Measurements from ENCODE around the gene CHDH. TPM values are rescaled to one million over a fixed set of nuclear protein-coding genes. Genes with fewer than 3 reads are reported as not detected.
A peak's percentile ranks its signal among the peaks of the same experiment; 100 is the strongest.

The CHDH gene
- total and polyA plus RNA-seq, 9 donors = 0.75 to 1.3 (median 1.1) TPM

GRCh38 chr3:53824795-53825194, 21.4 kb downstream of the CHDH start:
- Histone ChIP-seq H3K27ac (ENCODE audit: low read length) (no peak overlapping the region), H3K36me3 (ENCODE audit: control insufficient read depth, insufficient read depth, low read length) (no peaks in the 10 kb centered on the region), H3K4me1 (ENCODE audit: control insufficient read depth, insufficient read depth, low read length) (peaks cover 25% of the 10 kb centered on the region), H3K9me3 (replicated peaks; ENCODE audit: control insufficient read depth, low read depth, low read length) (no peaks in the 10 kb centered on the region), H3K4me3 (ENCODE audit: low read length) (no peak overlapping the region), H3K27me3 (ENCODE audit: control insufficient read depth, insufficient read depth, low read length) (no peaks in the 10 kb centered on the region)
- DNase-seq = no peak
- 78% methylated on average over 1 of the region's 4 CpGs for WGBS (ENCODE audit: insufficient coverage)

- H3K36me3 ChIP-seq (ENCODE audit: control insufficient read depth, insufficient read depth, low read length) = no peaks in the 10 kb centered on the region
- WGBS (ENCODE audit: insufficient coverage) = 35% methylated on average over 5 of the region's 10 CpGs
- H3K4me1 ChIP-seq (ENCODE audit: control insufficient read depth, insufficient read depth, low read length) = peaks cover 28% of the 10 kb centered on the region
- DNase-seq = no peak
- no peak overlapping the region for H3K4me3 ChIP-seq (ENCODE audit: low read length)
- no peaks in the 10 kb centered on the region for H3K9me3 ChIP-seq (replicated peaks; ENCODE audit: control insufficient read depth, low read depth, low read length)
- H3K27me3 ChIP-seq (ENCODE audit: control insufficient read depth, insufficient read depth, low read length) = no peaks in the 10 kb centered on the region
- no peak overlapping the region for H3K27ac ChIP-seq (ENCODE audit: low read length)
Observed at GRCh38 chr3:53823956-53824657, 22.1 kb downstream of the CHDH start.

- WGBS (ENCODE audit: insufficient coverage) = 96% methylated on average over 66 of the region's 67 CpGs
Observed at GRCh38 chr3:53823026-53823955, 22.9 kb downstream of the CHDH start.

GRCh38 chr3:53822331-53822741, 23.9 kb downstream of the CHDH start:
- Histone ChIP-seq H3K4me3 (ENCODE audit: low read length) (no peak overlapping the region), H3K9me3 (replicated peaks; ENCODE audit: control insufficient read depth, low read depth, low read length) (no peaks in the 10 kb centered on the region), H3K27me3 (ENCODE audit: control insufficient read depth, insufficient read depth, low read length) (no peaks in the 10 kb centered on the region), H3K4me1 (ENCODE audit: control insufficient read depth, insufficient read depth, low read length) (peaks cover 28% of the 10 kb centered on the region), H3K36me3 (ENCODE audit: control insufficient read depth, insufficient read depth, low read length) (no peaks in the 10 kb centered on the region), H3K27ac (ENCODE audit: low read length) (no peak overlapping the region)
- WGBS (ENCODE audit: insufficient coverage) = 93% methylated on average over 12 of the region's 14 CpGs
- no peak for DNase-seq

More at GRCh38 chr3:53823026-53823955, 22.9 kb downstream of the CHDH start:
- DNase-seq = no peak
- Histone ChIP-seq H3K4me3 (ENCODE audit: low read length) (no peak overlapping the region), H3K27me3 (ENCODE audit: control insufficient read depth, insufficient read depth, low read length) (no peaks in the 10 kb centered on the region), H3K36me3 (ENCODE audit: control insufficient read depth, insufficient read depth, low read length) (no peaks in the 10 kb centered on the region), H3K9me3 (replicated peaks; ENCODE audit: control insufficient read depth, low read depth, low read length) (no peaks in the 10 kb centered on the region), H3K4me1 (ENCODE audit: control insufficient read depth, insufficient read depth, low read length) (peaks cover 28% of the 10 kb centered on the region), H3K27ac (ENCODE audit: low read length) (no peak overlapping the region)

- Histone ChIP-seq H3K4me3 (ENCODE audit: low read length) (no peak overlapping the region), H3K27me3 (ENCODE audit: control insufficient read depth, insufficient read depth, low read length) (no peaks in the 10 kb centered on the region), H3K9me3 (replicated peaks; ENCODE audit: control insufficient read depth, low read depth, low read length) (no peaks in the 10 kb centered on the region), H3K27ac (ENCODE audit: low read length) (peak overlapping the region; percentile 20), H3K36me3 (ENCODE audit: control insufficient read depth, insufficient read depth, low read length) (no peaks in the 10 kb centered on the region), H3K4me1 (ENCODE audit: control insufficient read depth, insufficient read depth, low read length) (peaks cover 28% of the 10 kb centered on the region)
- WGBS (ENCODE audit: insufficient coverage) = 56% methylated on average over 1 of the region's 5 CpGs
- DNase-seq = peak; percentile 33
Observed at GRCh38 chr3:53821631-53822121, 24.5 kb downstream of the CHDH start.

- no peaks in the 10 kb centered on the region for H3K36me3 ChIP-seq (ENCODE audit: control insufficient read depth, insufficient read depth, low read length)
- H3K27me3 ChIP-seq (ENCODE audit: control insufficient read depth, insufficient read depth, low read length) = no peaks in the 10 kb centered on the region
- WGBS (ENCODE audit: insufficient coverage) = 80% methylated on average over 18 of the region's 21 CpGs
- peaks cover 28% of the 10 kb centered on the region for H3K4me1 ChIP-seq (ENCODE audit: control insufficient read depth, insufficient read depth, low read length)
- H3K27ac ChIP-seq (ENCODE audit: low read length) = peak overlapping the region; percentile 20
- peak; percentile 79 for DNase-seq
- no peaks in the 10 kb centered on the region for H3K9me3 ChIP-seq (replicated peaks; ENCODE audit: control insufficient read depth, low read depth, low read length)
- H3K4me3 ChIP-seq (ENCODE audit: low read length) = no peak overlapping the region
Observed at GRCh38 chr3:53820756-53821580, 25.3 kb downstream of the CHDH start.

- H3K36me3 ChIP-seq (ENCODE audit: control insufficient read depth, insufficient read depth, low read length) = no peaks in the 10 kb centered on the region
- 94% methylated on average over 4 of the region's 5 CpGs for WGBS (ENCODE audit: insufficient coverage)
Observed at GRCh38 chr3:53820084-53820483, 26.1 kb downstream of the CHDH start.

GRCh38 chr3:53819163-53819868, 26.9 kb downstream of the CHDH start:
- no peak for DNase-seq
- H3K4me3 ChIP-seq (ENCODE audit: low read length) = no peak overlapping the region
- H3K36me3 ChIP-seq (ENCODE audit: control insufficient read depth, insufficient read depth, low read length) = no peaks in the 10 kb centered on the region
- 87% methylated on average over 12 of the region's 14 CpGs for WGBS (ENCODE audit: insufficient coverage)
- peaks cover 28% of the 10 kb centered on the region for H3K4me1 ChIP-seq (ENCODE audit: control insufficient read depth, insufficient read depth, low read length)
- H3K27ac ChIP-seq (ENCODE audit: low read length) = no peak overlapping the region
- no peaks in the 10 kb centered on the region for H3K27me3 ChIP-seq (ENCODE audit: control insufficient read depth, insufficient read depth, low read length)
- no peaks in the 10 kb centered on the region for H3K9me3 ChIP-seq (replicated peaks; ENCODE audit: control insufficient read depth, low read depth, low read length)

More at GRCh38 chr3:53820084-53820483, 26.1 kb downstream of the CHDH start:
- Histone ChIP-seq H3K9me3 (replicated peaks; ENCODE audit: control insufficient read depth, low read depth, low read length) (no peaks in the 10 kb centered on the region), H3K4me1 (ENCODE audit: control insufficient read depth, insufficient read depth, low read length) (peaks cover 28% of the 10 kb centered on the region), H3K27ac (ENCODE audit: low read length) (no peak overlapping the region), H3K4me3 (ENCODE audit: low read length) (no peak overlapping the region), H3K27me3 (ENCODE audit: control insufficient read depth, insufficient read depth, low read length) (no peaks in the 10 kb centered on the region)
- no peak for DNase-seq
